Nephron (organoid): Measurements from ENCODE around the gene CD19.

Source experiments
- H3K27ac Mint-ChIP-seq, 3 experiments: 2 replicates each; pipeline ENCODE4 v1.8.0; 2020; ENCODE audit warnings: mixed read lengths in 3 of 3, mild to moderate bottlenecking in 2 of 3, moderate library complexity in 1 of 3
- H3K27me3 Mint-ChIP-seq: 2 replicates; pipeline ENCODE4 v1.8.0; 2021; ENCODE audit warnings: low read depth, mild to moderate bottlenecking, moderate library complexity, mixed read lengths
- H3K36me3 Mint-ChIP-seq: 2 replicates; pipeline ENCODE4 v1.8.0; 2020; ENCODE audit warnings: low read depth, mixed read lengths
- H3K4me1 Mint-ChIP-seq: 2 replicates; pipeline ENCODE4 v1.8.0; 2020; ENCODE audit warnings: mixed read lengths
- H3K4me3 Mint-ChIP-seq, 3 experiments: 2 replicates each; pipeline ENCODE4 v1.8.0; 2020; ENCODE audit warnings: mild to moderate bottlenecking in 3 of 3, mixed read lengths in 3 of 3, moderate library complexity in 2 of 3
- H3K9me3 Mint-ChIP-seq: 2 replicates; pipeline ENCODE4 v1.8.0; 2020; ENCODE audit warnings: mixed read lengths
- CTCF ChIP-seq, 3 experiments: fragments of 200-600 bp; sonication (generic); IDR thresholded peaks; one replicate each; pipeline ENCODE4 v1.5.0; 2021; ENCODE audit warnings: antibody characterized with exemption in 3 of 3; ENCODE audit not compliant: unreplicated experiment in 3 of 3

CD19 gene

GRCh38 chr16:28946681-28947080, 14.9 kb downstream of the CD19 start:
- H3K4me3 Mint-ChIP-seq = no peak overlapping the region
- no peaks in the 10 kb centered on the region for H3K9me3 Mint-ChIP-seq
- H3K27me3 Mint-ChIP-seq = peaks cover 12% of the 10 kb centered on the region
- peaks cover 21% of the 10 kb centered on the region for H3K4me1 Mint-ChIP-seq
- H3K27ac Mint-ChIP-seq = no peak overlapping the region
- TF ChIP-seq CTCF (IDR thresholded peaks at IDR 0.05; ENCODE audit: unreplicated experiment in 3 of 3) = no peak
- H3K36me3 Mint-ChIP-seq = no peaks in the 10 kb centered on the region

GRCh38 chr16:28950648-28951409, 19.1 kb downstream of the CD19 start, which contains the start of gene NFATC2IP:
NFATC2IP (plus strand) TSS chr16:28950937; CDS start chr16:28951012, 75 bp downstream.
- TF ChIP-seq CTCF (IDR thresholded peaks at IDR 0.05; ENCODE audit: unreplicated experiment in 3 of 3) = no peak

GRCh38 chr16:28951410-28951943, 19.7 kb downstream of the CD19 start:
- peaks cover 26% of the 10 kb centered on the region for H3K36me3 Mint-ChIP-seq
- peak overlapping the region in 2 of 3 experiments; percentile 31 to 43 for H3K27ac Mint-ChIP-seq
- no peaks in the 10 kb centered on the region for H3K9me3 Mint-ChIP-seq
- no peak for TF ChIP-seq CTCF (IDR thresholded peaks at IDR 0.05; ENCODE audit: unreplicated experiment in 3 of 3)
- peaks cover 7% of the 10 kb centered on the region for H3K27me3 Mint-ChIP-seq
- H3K4me1 Mint-ChIP-seq = peaks cover 11% of the 10 kb centered on the region
- peak overlapping the region; percentile 89 to 92 (median 90) for H3K4me3 Mint-ChIP-seq

More at GRCh38 chr16:28950648-28951409, 19.1 kb downstream of the CD19 start, which contains the start of gene NFATC2IP:
- peak within 1 kb of the TSS; percentile 89 to 92 (median 90) for H3K4me3 Mint-ChIP-seq
- H3K4me1 Mint-ChIP-seq = peaks cover 12% of the 10 kb centered on the region
- peaks cover 8% of the 10 kb centered on the region for H3K27me3 Mint-ChIP-seq
- peak within 1 kb of the TSS; percentile 14 to 72 (median 50) for H3K27ac Mint-ChIP-seq
- H3K36me3 Mint-ChIP-seq = peaks cover 21% of the 10 kb centered on the region
- no peaks in the 10 kb centered on the region for H3K9me3 Mint-ChIP-seq

GRCh38 chr16:28958216-28958615, 26.4 kb downstream of the CD19 start:
- Mint-ChIP-seq H3K36me3 (peaks cover 63% of the 10 kb centered on the region), H3K27me3 (no peaks in the 10 kb centered on the region), H3K4me1 (no peaks in the 10 kb centered on the region), H3K4me3 (no peak overlapping the region), H3K27ac (no peak overlapping the region), H3K9me3 (no peaks in the 10 kb centered on the region)
- TF ChIP-seq CTCF (IDR thresholded peaks at IDR 0.05; ENCODE audit: unreplicated experiment in 3 of 3) = no peak

- no peaks in the 10 kb centered on the region for H3K9me3 Mint-ChIP-seq
- no peaks in the 10 kb centered on the region for H3K4me1 Mint-ChIP-seq
- no peak overlapping the region for H3K27ac Mint-ChIP-seq
- no peaks in the 10 kb centered on the region for H3K27me3 Mint-ChIP-seq
- H3K4me3 Mint-ChIP-seq = no peak overlapping the region
- TF ChIP-seq CTCF (IDR thresholded peaks at IDR 0.05; ENCODE audit: unreplicated experiment in 3 of 3) = no peak
- peaks cover 63% of the 10 kb centered on the region for H3K36me3 Mint-ChIP-seq
These were observed 27.1 kb downstream of the CD19 start for GRCh38 chr16:28958836-28959235.
